Endothelial cell of umbilical vein (primary cell): ENCODE results near the gene EDC3. TPM values are rescaled to one million over a fixed set of nuclear protein-coding genes. Genes with fewer than 3 reads are reported as not detected.
"Not testable (repeated sequence)": the region's sequence is repeated elsewhere in the genome, so short reads cannot be mapped to it uniquely, and the experiment has no call there.

Experiments
- BruUV-seq: library from RNA; stranded (reverse); fragments of 400-500 nt; replicated peaks from 2 replicates; lab custom pipeline; 2021; lab: Mats Ljungman, UMichigan
- CTCF ChIA-PET: fragments of 300-600, 350-600 bp; sonication (Branson Sonifier 250); formaldehyde crosslinking; loops from one replicate; lab custom pipeline; 2021; ENCODE audit warnings: antibody characterized with exemption, inconsistent platforms; lab: Charles Lee
- POLR2A ChIA-PET: fragments of 300-600, 350-600 bp; sonication (Branson Sonifier 250); formaldehyde crosslinking; loops from one replicate; lab custom pipeline; 2021; ENCODE audit warnings: antibody characterized with exemption, inconsistent platforms; lab: Charles Lee
- DNase-seq: peaks from one replicate; pipeline ENCODE4 v3.0.0-alpha.2; 2011; ENCODE audit warnings: low read depth, low spot score
- FAIRE-seq: peaks from 2 replicates; lab custom pipeline; 2011; peaks lifted over from hg19 to GRCh38; lab: Jason Lieb, UNC
- H2AFZ ChIP-seq: 2 replicates; pipeline ENCODE4 v1.6.0; 2012; ENCODE audit warnings: low read depth, low read length, control low read depth, inconsistent platforms
- H3K27ac ChIP-seq: 2 replicates; pipeline ENCODE4 v1.5.1; 2011; ENCODE audit warnings: low read depth, mild to moderate bottlenecking, control low read depth, low read length, moderate library complexity; ENCODE audit not compliant: insufficient read depth
- H3K27me3 ChIP-seq, 2 experiments: 2 replicates each; pipeline versions ENCODE4 v1.6.0 to v1.6.1; 2011; ENCODE audit warnings: low read length in 2 of 2, mixed read lengths in 1 of 2; ENCODE audit not compliant: control insufficient read depth in 2 of 2, insufficient read depth in 2 of 2
- H3K36me3 ChIP-seq, 2 experiments: 2 replicates in 1 of 2; 3 replicates in 1 of 2; pipeline ENCODE4 v1.5.1; 2011; ENCODE audit warnings: low read length in 2 of 2, mild to moderate bottlenecking in 1 of 2, moderate library complexity in 1 of 2; ENCODE audit not compliant: control insufficient read depth in 2 of 2, insufficient read depth in 2 of 2; ENCODE audit errors: extremely low read depth in 1 of 2
- H3K4me1 ChIP-seq: 3 replicates; pipeline ENCODE4 v1.5.1; 2011; ENCODE audit warnings: mild to moderate bottlenecking, low read length; ENCODE audit not compliant: control insufficient read depth, insufficient read depth; ENCODE audit errors: extremely low read depth
- H3K4me2 ChIP-seq: 2 replicates; pipeline ENCODE4 v1.6.1; 2011; ENCODE audit warnings: low read length, control low read depth, mixed read lengths; ENCODE audit not compliant: insufficient read depth
- H3K4me3 ChIP-seq, 3 experiments: fragments of 200-600 bp in 1 of 3; sonication (generic), shearing (Covaris generic) in 1 of 3; replicated peaks in 1 of 3; 2 replicates each; pipeline ENCODE4 v1.5.1; 2011 to 2016; ENCODE audit warnings: control low read depth in 3 of 3, low read length in 3 of 3, mild to moderate bottlenecking in 2 of 3, inconsistent platforms in 1 of 3, low read depth in 1 of 3, moderate library complexity in 1 of 3; ENCODE audit not compliant: insufficient read depth in 1 of 3
- H3K79me2 ChIP-seq: 2 replicates; pipeline ENCODE4 v1.6.0; 2012; ENCODE audit warnings: low read length, inconsistent platforms; ENCODE audit not compliant: control insufficient read depth, insufficient read depth
- H3K9ac ChIP-seq: replicated peaks from 2 replicates; pipeline ENCODE3; 2011; ENCODE audit warnings: low read length, control low read depth; ENCODE audit not compliant: insufficient read depth; ENCODE audit errors: extremely low read depth
- H3K9me1 ChIP-seq: replicated peaks from 3 replicates; pipeline ENCODE4 v1.6.0; 2011; ENCODE audit warnings: mild to moderate bottlenecking, low read length; ENCODE audit not compliant: control insufficient read depth, insufficient read depth; ENCODE audit errors: extremely low read depth
- H3K9me3 ChIP-seq: replicated peaks from 2 replicates; pipeline ENCODE4 v1.5.1; 2012; ENCODE audit warnings: low read length, inconsistent platforms; ENCODE audit not compliant: control insufficient read depth, insufficient read depth
- H4K20me1 ChIP-seq: replicated peaks from 2 replicates; pipeline ENCODE3; 2011; ENCODE audit warnings: mild to moderate bottlenecking, low read length; ENCODE audit not compliant: control insufficient read depth, insufficient read depth; ENCODE audit errors: extremely low read depth
- dilution Hi-C: fragments of 300-500 bp; cut with MboI; formaldehyde crosslinking; loops from one replicate; pipeline ENCODE4 v1.15.0; 2019; ENCODE audit warnings: low sequenced_read_pairs; ENCODE audit not compliant: extremely low pct_ligation_motif_present
- intact Hi-C: fragments of 100-400 bp; cut with micrococcal nuclease; formaldehyde crosslinking; loops from one replicate; pipeline ENCODE4 v1.10.0; 2022
- polyA plus RNA-seq, 4 experiments: library from polyadenylated mRNA; depleted of rRNA in 3 of 4; stranded (reverse) in 3 of 4; unstranded in 1 of 4; fragments of >200 nt; gene quantifications; 2 replicates each; pipeline versions ENCODE4 v1.2.1 to v1.2.3, GENCODE V29; 2011 to 2012; ENCODE audit warnings: missing spikeins in 1 of 4
- total RNA-seq: library from RNA; stranded (reverse); gene quantifications from 2 replicates; pipeline ENCODE4 v1.2.3, GENCODE V29; 2021

EDC3 gene
- total and polyA plus RNA-seq, 2 donors (not counting 3 experiments of a cell fraction or from before 2014, with no cell fraction given): 55.9 to 56.5 TPM

GRCh38 chr15:74597146-74597705 is 98.6 kb downstream of the EDC3 start:
- CTCF ChIA-PET: interaction anchor here (1.2 to 1.8 kb wide), 4 partner anchors 7 to 52 kb away, joined by 4 to 9 read pairs (median 6); partner anchors contain the start of gene CLK3
- DNase-seq, H3K36me3 ChIP-seq, H3K27ac ChIP-seq, H3K9ac ChIP-seq, H3K9me3 ChIP-seq, H3K9me1 ChIP-seq, dilution Hi-C loops, BruUV-seq, H2AFZ ChIP-seq, H3K27me3 ChIP-seq, FAIRE-seq, H3K4me3 ChIP-seq, intact Hi-C loops, H4K20me1 ChIP-seq, H3K79me2 ChIP-seq, H3K4me2 ChIP-seq: not testable (repeated sequence)
- peaks cover 12% of the 10 kb centered on the region for H3K4me1 ChIP-seq
- POLR2A ChIA-PET: interaction anchor here (0.8 to 1.0 kb wide), 3 partner anchors 13 to 19 kb away, joined by 3 to 5 read pairs (median 3); partner anchors contain the start of gene CLK3

- FAIRE-seq, H3K9me3 ChIP-seq, BruUV-seq, H3K9ac ChIP-seq, CTCF ChIA-PET, H3K27ac ChIP-seq, intact Hi-C loops, H2AFZ ChIP-seq, H3K4me2 ChIP-seq, DNase-seq, H3K79me2 ChIP-seq, H3K27me3 ChIP-seq, H3K4me3 ChIP-seq, dilution Hi-C loops, POLR2A ChIA-PET, H3K9me1 ChIP-seq, H4K20me1 ChIP-seq: not testable (repeated sequence)
- Histone ChIP-seq H3K36me3 (peaks cover 0 to 12% of the 10 kb centered on the region in 2 experiments), H3K4me1 (peaks cover 12% of the 10 kb centered on the region)
Observed at GRCh38 chr15:74596736-74597135, 99.1 kb downstream of the EDC3 start.
